ENCODE results near the gene RNF114.
"Not testable (repeated sequence)": the region's sequence is repeated elsewhere in the genome, so short reads cannot be mapped to it uniquely, and the experiment has no call there.

Gene RNF114

DNA sequence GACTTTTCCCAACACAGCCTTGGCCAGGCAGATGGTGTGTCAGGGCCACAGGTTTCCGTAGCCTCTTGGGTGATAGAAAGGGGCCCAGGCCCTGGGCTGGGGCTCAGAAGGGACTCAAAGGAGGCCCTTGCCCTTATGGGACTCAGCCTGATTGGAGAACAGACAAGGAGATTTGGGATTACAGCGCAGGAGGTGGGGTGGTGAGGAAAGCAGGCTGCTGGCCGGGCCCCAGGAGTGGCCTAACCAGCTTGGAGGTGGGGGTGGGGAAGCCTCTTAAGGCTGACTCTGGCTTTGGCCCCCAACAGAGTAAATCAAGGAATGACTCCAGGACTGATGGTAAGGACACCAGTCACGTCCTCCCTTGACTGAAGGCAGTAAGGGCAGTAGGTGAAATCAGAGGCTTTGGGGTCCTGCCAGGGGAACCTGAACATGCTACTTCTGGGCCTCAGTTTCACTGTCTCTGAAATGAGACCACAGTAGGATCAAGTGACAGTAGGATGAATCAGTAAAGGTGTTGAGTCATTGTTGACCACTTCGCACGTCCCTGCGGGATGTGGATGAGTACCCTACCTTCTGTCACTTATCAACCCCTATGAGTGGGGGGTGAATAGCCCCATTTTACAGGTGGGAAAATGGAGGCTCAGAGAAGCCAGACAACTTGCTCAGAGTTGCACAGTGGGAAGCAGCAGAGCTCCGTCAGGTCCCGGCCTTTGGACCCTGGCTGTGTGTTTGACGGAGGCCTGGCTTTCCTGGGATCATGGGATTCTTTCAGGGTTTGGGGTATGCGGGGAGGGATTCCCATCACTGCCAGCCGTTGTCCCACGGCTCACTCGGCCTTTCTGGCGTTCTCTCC is 51.0 kb downstream of the RNF114 start:
- DNase-seq, result no peak

GRCh38 chr20:49987868-49988690 is 51.9 kb downstream of the RNF114 start:
- no peak for DNase-seq

DNA sequence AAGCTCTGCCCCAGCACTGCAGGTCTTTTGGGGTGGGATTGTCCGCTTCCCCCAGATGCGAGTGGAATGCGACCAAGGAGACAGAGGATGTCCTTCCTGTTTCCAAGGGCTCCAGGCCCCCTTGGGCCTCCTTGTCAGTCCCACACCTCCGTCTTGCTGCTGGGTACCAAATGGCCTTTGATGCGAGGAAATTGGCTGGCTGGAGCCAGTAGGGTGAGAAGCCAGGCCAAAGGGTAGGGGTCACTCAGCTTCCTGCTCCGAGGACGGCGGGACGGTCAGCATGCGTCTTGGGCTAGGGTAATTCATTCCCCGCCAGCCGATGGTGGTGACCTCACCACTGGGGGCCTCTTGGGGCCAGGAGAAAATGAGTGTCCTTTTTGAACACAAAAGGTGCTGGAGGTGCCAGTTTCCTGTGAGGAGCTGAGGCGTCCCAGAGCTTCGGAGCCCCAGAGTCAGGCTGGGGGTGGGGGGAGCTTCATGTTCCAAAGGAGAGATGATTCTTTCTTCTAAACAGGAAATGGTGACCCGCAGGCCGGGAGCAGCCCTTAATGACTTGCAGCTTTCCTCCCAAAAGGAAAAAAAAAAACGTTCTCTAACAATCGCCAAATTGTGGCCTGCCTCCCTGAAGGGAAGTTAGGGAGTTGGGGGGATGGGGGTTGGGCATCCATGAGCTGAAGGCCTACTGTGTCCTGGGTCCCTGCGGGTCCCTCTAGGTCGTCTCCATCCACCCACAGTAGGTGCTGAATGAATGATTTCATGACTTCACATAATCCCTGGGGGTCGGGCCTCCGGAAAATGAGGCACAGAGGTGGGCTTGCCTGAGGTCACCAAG is 53.3 kb downstream of the RNF114 start:
- DNase-seq, result no peak

- DNase-seq, result no peak
Measured at GRCh38 chr20:49990271-49990720, 54.1 kb downstream of the RNF114 start.

- DNase-seq, result no peak
Measured at GRCh38 chr20:49993301-49993751, 57.1 kb downstream of the RNF114 start.

- DNase-seq, result no peak
Measured at GRCh38 chr20:49995586-49995985, 59.4 kb downstream of the RNF114 start.

DNA sequence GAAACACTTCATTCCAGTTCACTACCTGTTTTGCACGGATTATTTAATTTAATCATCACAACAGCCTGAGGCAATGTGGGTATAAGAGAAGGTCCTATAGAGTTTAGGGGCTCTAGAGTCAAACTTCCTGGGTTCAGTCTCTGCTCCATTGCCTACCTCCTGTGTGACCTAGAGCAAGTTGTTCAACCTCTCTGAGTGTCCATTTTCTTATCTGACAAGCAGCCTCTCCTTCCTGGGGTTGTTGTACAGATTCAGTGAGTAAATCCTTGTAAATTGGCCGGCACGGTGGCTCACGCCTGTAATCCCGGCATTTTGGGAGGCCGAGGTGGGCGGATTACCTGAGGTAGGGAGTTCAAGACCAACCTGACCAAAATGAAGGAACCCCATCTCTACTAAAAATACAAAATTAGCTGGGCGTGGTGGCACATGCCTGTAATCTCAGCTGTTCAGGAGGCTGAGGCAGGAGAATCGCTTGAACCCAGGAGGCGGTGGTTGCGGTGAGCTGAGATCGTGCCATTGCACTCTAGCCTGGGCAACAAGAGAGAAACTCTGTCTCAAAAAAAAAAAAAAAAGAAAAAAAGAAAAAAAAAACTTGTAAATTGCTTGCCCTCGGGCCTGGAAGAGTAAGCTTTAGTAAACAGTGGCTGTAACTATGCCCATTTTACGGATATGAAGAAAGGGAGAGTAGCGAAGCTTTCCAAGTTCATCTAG is 62.4 kb downstream of the RNF114 start:
- not testable (repeated sequence) for DNase-seq

GRCh38 chr20:49999329-49999728 is 63.1 kb downstream of the RNF114 start:
- DNase-seq, result no peak

DNA sequence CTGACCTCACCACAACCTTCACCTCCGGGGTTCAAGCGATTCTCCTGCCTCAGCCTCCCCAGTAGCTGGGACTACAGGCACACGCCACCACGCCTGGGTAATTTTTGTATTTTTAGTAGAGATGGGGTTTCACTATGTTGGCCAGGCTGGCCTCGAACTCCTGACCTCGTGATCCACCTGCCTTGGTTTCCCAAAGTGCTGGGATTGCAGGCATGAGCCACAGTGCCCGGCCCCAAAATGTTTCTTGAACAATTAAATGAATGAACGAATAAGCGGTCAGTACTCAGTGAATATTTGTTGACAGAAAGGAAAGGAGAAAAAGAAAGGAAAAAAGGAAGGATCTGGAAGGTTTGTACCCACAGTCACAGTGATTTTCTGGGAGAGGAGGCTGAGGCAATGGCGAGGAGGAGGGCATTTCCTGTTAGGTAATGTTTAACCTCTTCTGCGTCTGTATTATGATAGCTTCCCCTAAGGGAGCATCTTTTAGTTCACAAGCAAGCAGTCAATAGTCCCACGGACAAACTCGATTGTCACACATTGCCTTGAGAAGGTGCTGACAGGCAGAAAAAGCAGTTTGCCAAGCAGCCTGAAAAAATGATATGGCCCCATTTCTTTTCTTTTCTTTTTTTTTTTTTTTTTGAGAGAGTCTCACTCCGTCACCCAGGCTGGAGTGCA is 64.5 kb downstream of the RNF114 start:
- not testable (repeated sequence) for DNase-seq

DNA sequence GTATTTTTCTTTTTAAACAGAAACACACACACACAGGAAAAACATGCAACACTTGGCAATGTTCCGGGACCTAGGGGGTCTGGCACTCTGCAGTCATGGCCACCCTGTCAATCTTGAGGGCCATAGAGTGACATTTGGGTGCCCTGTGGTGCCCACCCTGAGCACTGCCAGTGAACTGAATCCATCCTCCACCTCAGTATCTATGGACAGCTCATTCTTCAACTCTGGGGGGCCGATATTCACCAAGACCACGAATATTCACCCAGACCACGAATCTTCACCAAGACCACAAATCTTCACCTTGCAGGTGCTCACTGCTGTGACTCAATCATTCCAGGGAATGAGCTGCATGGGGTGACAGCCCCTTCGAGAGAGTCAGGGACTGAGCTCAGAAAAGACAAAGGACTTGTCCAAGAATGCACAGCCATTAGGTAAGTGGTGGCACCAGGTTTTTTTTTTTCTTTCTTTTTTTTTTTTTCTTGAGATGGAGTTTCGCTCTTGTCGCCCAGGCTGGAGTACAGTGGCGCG is 65.7 kb downstream of the RNF114 start:
- DNase-seq, result no peak

DNA sequence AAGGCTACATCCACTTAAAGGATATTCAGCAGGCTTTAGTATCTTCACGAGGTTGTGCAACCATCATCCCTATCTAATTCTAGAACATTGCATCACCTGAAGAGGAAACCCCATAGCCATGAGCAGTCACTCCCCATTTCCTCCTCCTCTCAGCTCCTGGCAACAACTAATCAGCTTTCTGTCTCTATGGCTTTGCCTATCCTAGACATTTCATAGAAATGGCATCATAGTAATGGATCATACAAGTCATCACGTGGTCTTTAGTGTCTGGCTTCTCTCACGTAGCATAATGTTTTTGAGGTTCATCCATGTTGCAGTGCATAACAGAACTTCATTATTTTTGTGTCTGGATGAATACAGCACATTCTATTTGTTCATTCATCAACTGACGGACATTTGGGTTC is 67.1 kb downstream of the RNF114 start:
- DNase-seq, result no peak

Measured in NCI-H345 (cell line).